ENCODE data around the gene ZNF708.

DNA sequence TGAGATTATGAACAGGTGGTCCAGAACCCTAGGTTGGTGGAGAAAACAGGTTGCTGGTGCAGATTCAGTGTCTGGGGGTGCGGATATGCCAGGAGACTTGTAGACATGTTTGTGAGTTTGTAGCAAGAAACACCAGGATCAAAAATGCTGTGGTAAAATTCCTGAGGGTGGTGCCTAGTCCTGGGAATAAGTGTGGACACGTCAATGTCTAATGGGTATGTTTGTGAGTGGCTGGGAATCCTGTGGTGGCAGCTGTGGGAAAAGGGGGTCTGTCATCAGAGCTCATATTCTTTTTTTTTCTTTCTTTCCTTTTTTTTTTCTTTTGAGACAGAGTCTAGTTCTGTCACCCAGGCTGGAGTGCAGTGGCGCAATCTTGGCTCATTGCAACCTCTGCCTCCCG, 7.2 kb downstream of the ZNF708 start:
- TF ChIP-seq, protein P1, sequence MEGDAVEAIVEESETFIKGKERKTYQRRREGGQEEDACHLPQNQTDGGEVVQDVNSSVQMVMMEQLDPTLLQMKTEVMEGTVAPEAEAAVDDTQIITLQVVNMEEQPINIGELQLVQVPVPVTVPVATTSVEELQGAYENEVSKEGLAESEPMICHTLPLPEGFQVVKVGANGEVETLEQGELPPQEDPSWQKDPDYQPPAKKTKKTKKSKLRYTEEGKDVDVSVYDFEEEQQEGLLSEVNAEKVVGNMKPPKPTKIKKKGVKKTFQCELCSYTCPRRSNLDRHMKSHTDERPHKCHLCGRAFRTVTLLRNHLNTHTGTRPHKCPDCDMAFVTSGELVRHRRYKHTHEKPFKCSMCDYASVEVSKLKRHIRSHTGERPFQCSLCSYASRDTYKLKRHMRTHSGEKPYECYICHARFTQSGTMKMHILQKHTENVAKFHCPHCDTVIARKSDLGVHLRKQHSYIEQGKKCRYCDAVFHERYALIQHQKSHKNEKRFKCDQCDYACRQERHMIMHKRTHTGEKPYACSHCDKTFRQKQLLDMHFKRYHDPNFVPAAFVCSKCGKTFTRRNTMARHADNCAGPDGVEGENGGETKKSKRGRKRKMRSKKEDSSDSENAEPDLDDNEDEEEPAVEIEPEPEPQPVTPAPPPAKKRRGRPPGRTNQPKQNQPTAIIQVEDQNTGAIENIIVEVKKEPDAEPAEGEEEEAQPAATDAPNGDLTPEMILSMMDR (IDR thresholded peaks at IDR 0.05): no peak
- no peak for TF ChIP-seq POLR2A (IDR thresholded peaks at IDR 0.05)

Data from body of pancreas (tissue), 4 donors.